HepG2 (cell line): Measurements from ENCODE around the gene RMDN2. TPM values are rescaled to one million over a fixed set of nuclear protein-coding genes. Genes with fewer than 3 reads are reported as not detected.

Experiments
- ATAC-seq: fragments of 200-7000 bp; cut with Tn5 transposase; 3 replicates; pipeline ENCODE4 v1.9.1; 2020; ENCODE audit warnings: mild to moderate bottlenecking, moderate library complexity
- BruUV-seq: library from RNA; stranded (reverse); fragments of 400-500 nt; replicated peaks from 2 replicates; lab custom pipeline; 2021; lab: Mats Ljungman, UMichigan
- CTCF ChIA-PET: fragments of 300-600 bp; formaldehyde crosslinking; extraction: SDS; loops from one replicate; lab custom pipeline; 2021; ENCODE audit warnings: low total read pairs, inconsistent platforms, low intra/inter-chr PET ratio; lab: Yijun Ruan, JAX
- POLR2A ChIA-PET: fragments of 350-600 bp; sonication (Branson Sonifier 250); formaldehyde crosslinking; loops from one replicate; lab custom pipeline; 2020; ENCODE audit warnings: antibody characterized with exemption, inconsistent platforms; lab: Yijun Ruan, JAX
- DNase-seq: peaks from one replicate; pipeline ENCODE4 v3.0.0-alpha.2; 2015; ENCODE audit warnings: low spot score
- FAIRE-seq: peaks from 3 replicates; lab custom pipeline; 2011; peaks lifted over from hg19 to GRCh38; lab: Jason Lieb, UNC
- H2AFZ ChIP-seq: one replicate; pipeline ENCODE4 v1.6.1; 2011; ENCODE audit warnings: low read length, inconsistent platforms
- H3K27ac ChIP-seq: fragments of 300-600 bp; 3 replicates; pipeline ENCODE4 v1.8.0; 2011; ENCODE audit warnings: mixed run types, mild to moderate bottlenecking, mixed read lengths, low read length, inconsistent platforms; ENCODE audit not compliant: insufficient read depth; ENCODE audit errors: extremely low read length
- H3K27me3 ChIP-seq, 2 experiments: fragments of 200-600 bp in 1 of 2; 2 replicates in 1 of 2; 3 replicates in 1 of 2; pipeline versions ENCODE4 v1.6.0 to v1.8.0; 2011; ENCODE audit warnings: low read length in 2 of 2, mild to moderate bottlenecking in 2 of 2, moderate library complexity in 2 of 2, inconsistent platforms in 1 of 2; ENCODE audit not compliant: insufficient read depth in 2 of 2, control insufficient read depth in 1 of 2
- H3K36me3 ChIP-seq, 2 experiments: fragments of 200-600 bp in 1 of 2; replicated peaks in 1 of 2; 2 replicates in 1 of 2; 3 replicates in 1 of 2; pipeline versions ENCODE4 v1.5.1 to v1.8.0; 2011; ENCODE audit warnings: low read length in 2 of 2, inconsistent platforms in 1 of 2; ENCODE audit not compliant: insufficient read depth in 2 of 2, control insufficient read depth in 1 of 2
- H3K4me1 ChIP-seq: 2 replicates; pipeline ENCODE4 v1.5.1; 2012; ENCODE audit warnings: low read length, inconsistent platforms; ENCODE audit not compliant: insufficient read depth
- H3K4me2 ChIP-seq: 2 replicates; pipeline ENCODE4 v1.6.0; 2011; ENCODE audit warnings: low read depth, low read length, inconsistent platforms
- H3K4me3 ChIP-seq, 3 experiments: fragments of 200-600 bp in 1 of 3; sonication (generic), shearing (Covaris generic) in 1 of 3; replicated peaks in 1 of 3; 2 replicates each; pipeline ENCODE4 v1.5.1; 2011 to 2016; ENCODE audit warnings: low read length in 3 of 3, inconsistent platforms in 2 of 3, low read depth in 2 of 3, mild to moderate bottlenecking in 2 of 3, control low read depth in 1 of 3, mixed read lengths in 1 of 3; ENCODE audit not compliant: insufficient read depth in 1 of 3
- H3K79me2 ChIP-seq: one replicate; pipeline ENCODE4 v1.6.1; 2011; ENCODE audit warnings: low read length, inconsistent platforms; ENCODE audit not compliant: insufficient read depth
- H3K9ac ChIP-seq: 2 replicates; pipeline ENCODE4 v1.6.0; 2011; ENCODE audit warnings: mild to moderate bottlenecking, low read depth, low read length, inconsistent platforms; ENCODE audit not compliant: insufficient read depth
- H3K9me3 ChIP-seq: 2 replicates; pipeline ENCODE4 v1.5.1; 2012; ENCODE audit warnings: mild to moderate bottlenecking, low read length
- H4K20me1 ChIP-seq: 2 replicates; pipeline ENCODE4 v1.6.0; 2011; ENCODE audit warnings: inconsistent platforms, mild to moderate bottlenecking, low read length, moderate library complexity; ENCODE audit not compliant: insufficient read depth
- ARNT ChIP-seq: fragments of 450-650 bp; IDR thresholded peaks from 2 replicates; pipeline ENCODE4 v1.6.1; 2017
- HES4 ChIP-seq: sonication (generic); formaldehyde crosslinking; IDR thresholded peaks from 2 replicates; pipeline ENCODE4 v1.9.0; 2021; ENCODE audit warnings: mild to moderate bottlenecking, missing genetic modification reagents, borderline replicate concordance
- KDM5A ChIP-seq: fragments of 200-600 bp; sonication (generic); IDR thresholded peaks from 2 replicates; pipeline ENCODE4 v1.7.0; 2018; ENCODE audit warnings: antibody characterized with exemption, mild to moderate bottlenecking, low read length, borderline replicate concordance
- MAZ ChIP-seq, 2 experiments: sonication (generic) in 1 of 2; formaldehyde crosslinking in 1 of 2; IDR thresholded peaks; 2 replicates each; pipeline versions ENCODE4 v1.5.0 to v1.6.1; 2012 to 2020; ENCODE audit warnings: low read depth in 2 of 2, mild to moderate bottlenecking in 2 of 2, borderline replicate concordance in 1 of 2, improper control_type of control experiment in 1 of 2, low read length in 1 of 2, missing genetic modification reagents in 1 of 2, moderate library complexity in 1 of 2
- MTF1 ChIP-seq: sonication (generic); formaldehyde crosslinking; IDR thresholded peaks from 2 replicates; pipeline ENCODE4 v1.5.0; 2020; ENCODE audit warnings: missing genetic modification reagents
- NR3C1 ChIP-seq: sonication (generic); formaldehyde crosslinking; IDR thresholded peaks from 2 replicates; pipeline ENCODE4 v1.4.0; 2020; ENCODE audit warnings: missing genetic modification reagents
- STAT6 ChIP-seq: sonication (generic); formaldehyde crosslinking; IDR thresholded peaks from 2 replicates; pipeline ENCODE4 v1.4.0; 2020; ENCODE audit warnings: missing genetic modification reagents, mild to moderate bottlenecking, borderline replicate concordance
- TARDBP ChIP-seq: sonication (generic); formaldehyde crosslinking; IDR thresholded peaks from 2 replicates; pipeline ENCODE4 v1.8.0; 2022; ENCODE audit warnings: mild to moderate bottlenecking, missing genetic modification reagents
- TOPORS ChIP-seq: sonication (generic); formaldehyde crosslinking; IDR thresholded peaks from 2 replicates; pipeline ENCODE4 v1.8.0; 2023; ENCODE audit warnings: mild to moderate bottlenecking, missing genetic modification reagents
- YEATS4 ChIP-seq: sonication (generic); formaldehyde crosslinking; IDR thresholded peaks from 2 replicates; pipeline ENCODE4 v1.4.0; 2020; ENCODE audit warnings: missing genetic modification reagents, borderline replicate concordance
- ZNF10 ChIP-seq: sonication (generic); formaldehyde crosslinking; IDR thresholded peaks from 2 replicates; pipeline ENCODE4 v1.4.0; 2020; ENCODE audit warnings: mild to moderate bottlenecking, low read depth, missing genetic modification reagents, borderline replicate concordance
- ZNF317 ChIP-seq: sonication (generic); formaldehyde crosslinking; IDR thresholded peaks from 2 replicates; pipeline ENCODE4 v1.5.0; 2020; ENCODE audit warnings: mild to moderate bottlenecking, missing genetic modification reagents
- ZNF543 ChIP-seq: sonication (generic); formaldehyde crosslinking; IDR thresholded peaks from 2 replicates; pipeline ENCODE4 v1.4.0; 2020; ENCODE audit warnings: mild to moderate bottlenecking, missing genetic modification reagents
- ZNF670 ChIP-seq: sonication (generic); formaldehyde crosslinking; IDR thresholded peaks from 2 replicates; pipeline ENCODE4 v1.8.0; 2022; ENCODE audit warnings: mild to moderate bottlenecking, missing genetic modification reagents, borderline replicate concordance
- ZNF782 ChIP-seq: sonication (generic); formaldehyde crosslinking; IDR thresholded peaks from 2 replicates; pipeline ENCODE4 v1.4.0; 2020; ENCODE audit warnings: missing genetic modification reagents, mild to moderate bottlenecking, borderline replicate concordance
- ZUFSP ChIP-seq: sonication (generic); formaldehyde crosslinking; IDR thresholded peaks from 2 replicates; pipeline ENCODE4 v1.9.0; 2021; ENCODE audit warnings: missing genetic modification reagents, mild to moderate bottlenecking, borderline replicate concordance
- ZZZ3 ChIP-seq: sonication (generic); formaldehyde crosslinking; IDR thresholded peaks from 2 replicates; pipeline ENCODE4 v1.4.0; 2020; ENCODE audit warnings: missing genetic modification reagents, mild to moderate bottlenecking, borderline replicate concordance
- WGBS: methylation state at CpG from one replicate; pipeline ENCODE4 v1.1.6; 2017; ENCODE audit warnings: low lambda C conversion rate; 5-methylcytosine and 5-hydroxymethylcytosine counted together
- in situ Hi-C: cut with HindIII; loops from 2 replicates; pipeline ENCODE4 v1.10.0; 2017; ENCODE audit warnings: low pct_unique_long_range_greater_than_20kb; ENCODE audit not compliant: extremely low pct_ligation_motif_present
- intact Hi-C: fragments of 100-400 bp; cut with micrococcal nuclease; formaldehyde crosslinking; loops from one replicate; pipeline ENCODE4 v1.10.0; 2022; ENCODE audit not compliant: unreplicated experiment
- polyA plus RNA-seq, 8 experiments: library from polyadenylated mRNA; depleted of rRNA in 3 of 8; stranded (reverse) in 7 of 8; unstranded in 1 of 8; fragments of >200 nt; fragmentation: Illumina TruSeq in 4 of 8; extraction: Trizol in 4 of 8; gene quantifications; 2 replicates each; pipeline versions ENCODE4 v1.2.1 to v1.2.3, GENCODE V29; 2011 to 2016; ENCODE audit warnings: low read depth in 4 of 8, missing spikeins in 1 of 8, mixed read lengths in 1 of 8; ENCODE audit not compliant: insufficient read depth in 1 of 8
- total RNA-seq, 5 experiments: library from RNA; depleted of rRNA; stranded (reverse); fragments of >200 nt; fragmentation: Illumina TruSeq; extraction: Trizol; gene quantifications; 2 replicates each; pipeline ENCODE4 v1.2.3, GENCODE V29; 2016; ENCODE audit warnings: low read depth in 1 of 5
- TF ChIP-seq, protein P1 (sequence below): sonication (generic); formaldehyde crosslinking; IDR thresholded peaks from 2 replicates; pipeline ENCODE4 v1.4.0; 2020; ENCODE audit warnings: missing genetic modification reagents

Gene RMDN2
- total and polyA plus RNA-seq, 2 of the 13 experiments (the other 11 are each of a cell fraction or from before 2014, with no cell fraction given), result 2.3 to 8.9 TPM

DNA sequence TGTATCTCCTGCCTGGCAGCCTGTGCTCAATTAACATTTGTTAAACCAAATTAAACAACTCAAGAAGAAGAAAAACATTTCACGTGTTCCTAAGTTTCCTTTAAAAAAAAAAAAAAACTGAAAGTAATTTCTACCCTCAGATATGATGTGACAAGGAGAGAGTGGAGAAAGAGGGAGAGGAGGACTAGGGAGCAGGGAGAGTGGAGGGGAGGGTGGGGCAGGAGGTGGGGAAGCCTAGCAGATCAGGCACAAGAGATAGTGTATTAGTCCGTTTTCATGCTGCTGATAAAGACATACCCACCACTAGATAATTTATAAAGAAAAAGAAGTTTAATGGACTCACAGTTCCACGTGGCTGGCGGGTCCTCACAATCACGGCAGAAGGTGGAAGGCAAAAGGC lies 104.4 kb downstream of the RMDN2 start:
- Histone ChIP-seq H3K27me3 (no peaks in the 10 kb centered on the region), H4K20me1 (no peaks in the 10 kb centered on the region), H3K9ac (no peak overlapping the region), H3K36me3 (no peaks in the 10 kb centered on the region), H3K4me2 (no peak overlapping the region), H3K27ac (no peak overlapping the region), H2AFZ (no peak overlapping the region), H3K4me3 (no peak overlapping the region), H3K4me1 (no peaks in the 10 kb centered on the region), H3K9me3 (no peaks in the 10 kb centered on the region), H3K79me2 (no peaks in the 10 kb centered on the region)
- FAIRE-seq, result no peak
- no TSS peak for BruUV-seq
- intact Hi-C loops, result loop anchor here (1.0 kb wide), 1 partner anchor 32 kb away; no protein-coding TSS in a partner anchor
- in situ Hi-C loops, result no loop called here
- no peak for DNase-seq
- CTCF ChIA-PET, result no interaction called here
- ATAC-seq, result no peak
- TF ChIP-seq ZNF543 (CRISPR knock-in tag) (no peak), TOPORS (CRISPR knock-in tag) (no peak), ZZZ3 (no peak), KDM5A (no peak), NR3C1 (CRISPR knock-in tag) (no peak), ZNF317 (CRISPR knock-in tag) (no peak), ZUFSP (no peak), YEATS4 (CRISPR knock-in tag) (no peak), HES4 (no peak), TARDBP (CRISPR knock-in tag) (no peak), ARNT (no peak), MTF1 (CRISPR knock-in tag) (no peak), ZNF10 (CRISPR knock-in tag) (no peak), MAZ (IDR thresholded peaks at IDR 0.05; ENCODE audit: borderline replicate concordance, low read depth, low read length) (no peak), MAZ (CRISPR knock-in tag; IDR thresholded peaks at IDR 0.05; ENCODE audit: low read depth) (no peak), STAT6 (CRISPR knock-in tag) (no peak), ZNF670 (CRISPR knock-in tag) (no peak), ZNF782 (CRISPR knock-in tag) (no peak)
- TF ChIP-seq, protein P1, sequence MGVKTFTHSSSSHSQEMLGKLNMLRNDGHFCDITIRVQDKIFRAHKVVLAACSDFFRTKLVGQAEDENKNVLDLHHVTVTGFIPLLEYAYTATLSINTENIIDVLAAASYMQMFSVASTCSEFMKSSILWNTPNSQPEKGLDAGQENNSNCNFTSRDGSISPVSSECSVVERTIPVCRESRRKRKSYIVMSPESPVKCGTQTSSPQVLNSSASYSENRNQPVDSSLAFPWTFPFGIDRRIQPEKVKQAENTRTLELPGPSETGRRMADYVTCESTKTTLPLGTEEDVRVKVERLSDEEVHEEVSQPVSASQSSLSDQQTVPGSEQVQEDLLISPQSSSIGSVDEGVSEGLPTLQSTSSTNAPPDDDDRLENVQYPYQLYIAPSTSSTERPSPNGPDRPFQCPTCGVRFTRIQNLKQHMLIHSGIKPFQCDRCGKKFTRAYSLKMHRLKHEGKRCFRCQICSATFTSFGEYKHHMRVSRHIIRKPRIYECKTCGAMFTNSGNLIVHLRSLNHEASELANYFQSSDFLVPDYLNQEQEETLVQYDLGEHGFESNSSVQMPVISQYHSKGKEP (CRISPR knock-in tag), result no peak
- POLR2A ChIA-PET, result no interaction called here
- 32% methylated on average over 5 of the region's 5 CpGs for WGBS
